NB4 (cell line): ENCODE measurements around the gene TEDDM1.

ENCODE experiments used
- CTCF ChIP-seq: IDR thresholded peaks from one replicate; pipeline ENCODE4 v1.5.1; 2012; ENCODE audit warnings: low read depth, low read length
- MAX ChIP-seq: IDR thresholded peaks from 2 replicates; pipeline ENCODE4 v1.6.1; 2011; ENCODE audit warnings: low read depth, low read length
- MYC ChIP-seq: IDR thresholded peaks from 2 replicates; pipeline ENCODE4 v1.6.1; 2011; ENCODE audit warnings: low read depth, low read length
- POLR2A ChIP-seq: IDR thresholded peaks from 2 replicates; pipeline ENCODE4 v1.6.1; 2011; ENCODE audit warnings: mild to moderate bottlenecking; ENCODE audit not compliant: insufficient read length; ENCODE audit errors: extremely low read depth

DNA sequence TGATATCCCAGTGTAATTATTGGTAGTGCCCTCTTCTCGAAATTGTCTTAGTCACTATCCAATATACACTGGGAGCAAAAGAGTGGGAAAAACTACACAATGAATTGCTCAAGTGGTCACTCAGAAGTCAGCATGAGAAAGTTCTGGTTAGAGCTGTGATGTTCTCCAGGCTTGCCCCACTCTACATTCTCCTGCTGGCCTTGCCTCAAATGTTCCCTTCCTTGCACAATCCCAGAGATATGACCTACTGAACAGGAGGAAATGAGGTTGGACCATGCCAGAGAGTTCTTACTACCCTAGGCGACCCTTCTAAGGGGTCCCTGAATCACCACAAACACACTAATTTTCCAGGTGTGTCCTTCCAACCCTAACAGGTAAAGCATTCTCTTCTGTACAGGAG lies 49.6 kb downstream of the TEDDM1 start:
- TF ChIP-seq MYC: no peak
- TF ChIP-seq MAX: no peak
- TF ChIP-seq CTCF: no peak
- TF ChIP-seq POLR2A: no peak
